WERI-Rb-1 (cell line): Measurements from ENCODE around the gene JMJD8.

Source experiments
- DNase-seq: peaks from one replicate; pipeline ENCODE4 v3.0.0-alpha.2; 2020
- H3K27ac ChIP-seq: fragments of 250-450 bp; sonication (Bioruptor Pico); 2 replicates; pipeline ENCODE4 v1.5.1; 2020; ENCODE audit warnings: mild to moderate bottlenecking, moderate library complexity
- H3K27me3 ChIP-seq: fragments of 250-450 bp; sonication (Bioruptor Pico); 2 replicates; pipeline ENCODE4 v1.5.1; 2021; ENCODE audit warnings: mild to moderate bottlenecking, low read depth, moderate library complexity; ENCODE audit not compliant: insufficient read depth, severe bottlenecking
- H3K36me3 ChIP-seq: fragments of 250-450 bp; sonication (Bioruptor Pico); 2 replicates; pipeline ENCODE4 v1.5.1; 2020; ENCODE audit warnings: mild to moderate bottlenecking, moderate library complexity
- H3K4me3 ChIP-seq: 2 replicates; pipeline ENCODE4 v1.5.1; 2011; ENCODE audit warnings: low read depth, mild to moderate bottlenecking, control low read depth, low read length
- H3K9me3 ChIP-seq: fragments of 250-450 bp; sonication (Bioruptor Pico); 2 replicates; pipeline ENCODE4 v1.5.1; 2021; ENCODE audit warnings: mild to moderate bottlenecking, moderate library complexity; ENCODE audit not compliant: severe bottlenecking
- CTCF ChIP-seq: IDR thresholded peaks from 2 replicates; pipeline ENCODE4 v1.5.1; 2011; ENCODE audit warnings: low read depth, mild to moderate bottlenecking, control low read depth, inconsistent platforms, low read length

Gene JMJD8

GRCh38 chr16:666572-666971 lies 17.6 kb downstream of the JMJD8 start:
- Histone ChIP-seq H3K9me3 (no peaks in the 10 kb centered on the region), H3K27ac (no peak overlapping the region), H3K4me3 (no peak overlapping the region), H3K36me3 (peaks cover 59% of the 10 kb centered on the region), H3K27me3 (no peaks in the 10 kb centered on the region)
- no peak for DNase-seq
- TF ChIP-seq CTCF: no peak

GRCh38 chr16:662597-662996 lies 21.5 kb downstream of the JMJD8 start:
- Histone ChIP-seq H3K4me3 (no peak overlapping the region), H3K36me3 (peaks cover 61% of the 10 kb centered on the region), H3K9me3 (no peaks in the 10 kb centered on the region), H3K27me3 (no peaks in the 10 kb centered on the region), H3K27ac (no peak overlapping the region)
- TF ChIP-seq CTCF: no peak
- no peak for DNase-seq

GRCh38 chr16:662095-662494 lies 22.0 kb downstream of the JMJD8 start:
- TF ChIP-seq CTCF: no peak
- H3K36me3 ChIP-seq: peaks cover 61% of the 10 kb centered on the region
- no peaks in the 10 kb centered on the region for H3K27me3 ChIP-seq
- no peaks in the 10 kb centered on the region for H3K9me3 ChIP-seq
- no peak overlapping the region for H3K4me3 ChIP-seq
- no peak for DNase-seq
- no peak overlapping the region for H3K27ac ChIP-seq

- H3K27me3 ChIP-seq: no peaks in the 10 kb centered on the region
- TF ChIP-seq CTCF: no peak
- H3K27ac ChIP-seq: peak overlapping the region; percentile 69
Observed at GRCh38 chr16:661184-661821, 22.8 kb downstream of the JMJD8 start.

GRCh38 chr16:660459-661183 lies 23.5 kb downstream of the JMJD8 start:
- peak; percentile 72 for TF ChIP-seq CTCF
- H3K9me3 ChIP-seq: no peaks in the 10 kb centered on the region
- H3K36me3 ChIP-seq: peaks cover 70% of the 10 kb centered on the region
- H3K27ac ChIP-seq: peak overlapping the region; percentile 69
- peak; percentile 93 for DNase-seq
- no peak overlapping the region for H3K4me3 ChIP-seq
- H3K27me3 ChIP-seq: no peaks in the 10 kb centered on the region

More at GRCh38 chr16:661184-661821, 22.8 kb downstream of the JMJD8 start:
- Histone ChIP-seq H3K9me3 (no peaks in the 10 kb centered on the region), H3K4me3 (no peak overlapping the region), H3K36me3 (peaks cover 69% of the 10 kb centered on the region)
- no peak for DNase-seq

GRCh38 chr16:660132-660458 lies 24.0 kb downstream of the JMJD8 start:
- Histone ChIP-seq H3K4me3 (no peak overlapping the region), H3K36me3 (peaks cover 75% of the 10 kb centered on the region)

More at GRCh38 chr16:660132-660458, 24.0 kb downstream of the JMJD8 start:
- no peaks in the 10 kb centered on the region for H3K27me3 ChIP-seq
- peak overlapping the region; percentile 60 for H3K27ac ChIP-seq
- no peaks in the 10 kb centered on the region for H3K9me3 ChIP-seq
- DNase-seq: no peak
- no peak for TF ChIP-seq CTCF
